Erythroblast (primary cell): ENCODE measurements around the gene MOGAT1.

Experiments used
- GATA1 ChIP-seq: IDR thresholded peaks from 2 replicates; pipeline ENCODE4 v1.6.1; 2011; ENCODE audit warnings: low read depth, mild to moderate bottlenecking, control low read depth, low read length, moderate library complexity
- POLR2A ChIP-seq: IDR thresholded peaks from 2 replicates; pipeline ENCODE4 v1.6.1; 2011; ENCODE audit warnings: mild to moderate bottlenecking, low read length

- no peak for TF ChIP-seq POLR2A
- no peak for TF ChIP-seq GATA1
Measured at GRCh38 chr2:222710736-222711135, 39.3 kb downstream of the MOGAT1 start.
